MM.1S (cell line): Measurements from ENCODE around the gene PTPN3.

Experiments
- DNase-seq: peaks from one replicate; pipeline ENCODE4 v3.0.0-alpha.2; 2015
- H2AFZ ChIP-seq: fragments of 300-600 bp; sonication (generic); 2 replicates; pipeline ENCODE4 v1.6.0; 2016; ENCODE audit warnings: antibody characterized with exemption, low read length
- H3F3A ChIP-seq: fragments of 300-600 bp; sonication (generic); 2 replicates; pipeline ENCODE4 v1.6.1; 2016; ENCODE audit warnings: mild to moderate bottlenecking, antibody characterized with exemption, low read length, moderate library complexity, mixed read lengths; ENCODE audit not compliant: insufficient read depth
- H3K27ac ChIP-seq: fragments of 300-600 bp; sonication (generic); 2 replicates; pipeline ENCODE4 v1.5.1; 2016; ENCODE audit warnings: mild to moderate bottlenecking, low read length
- H3K27me3 ChIP-seq: fragments of 300-600 bp; sonication (generic); replicated peaks from 2 replicates; pipeline ENCODE4 v1.6.0; 2016; ENCODE audit warnings: low read length; ENCODE audit not compliant: insufficient read depth
- H3K36me3 ChIP-seq: fragments of 300-600 bp; sonication (generic); replicated peaks from 2 replicates; pipeline ENCODE4 v1.6.1; 2016; ENCODE audit warnings: mild to moderate bottlenecking, low read length, mixed read lengths; ENCODE audit not compliant: insufficient read depth
- H3K4me1 ChIP-seq: fragments of 300-600 bp; sonication (generic); 2 replicates; pipeline ENCODE4 v1.6.1; 2016; ENCODE audit warnings: low read length, mixed read lengths
- H3K4me2 ChIP-seq: fragments of 300-600 bp; sonication (generic); 2 replicates; pipeline ENCODE4 v1.6.0; 2016; ENCODE audit warnings: low read depth, low read length
- H3K4me3 ChIP-seq: fragments of 300-600 bp; sonication (generic); 2 replicates; pipeline ENCODE4 v1.5.1; 2016; ENCODE audit warnings: low read length, mixed read lengths
- H3K79me2 ChIP-seq: fragments of 300-600 bp; sonication (generic); 2 replicates; pipeline ENCODE4 v1.6.1; 2016; ENCODE audit warnings: mixed run types, low read length, mixed read lengths
- H3K9ac ChIP-seq: fragments of 300-600 bp; sonication (generic); 2 replicates; pipeline ENCODE4 v1.6.1; 2016; ENCODE audit warnings: low read length, mixed read lengths
- H3K9me2 ChIP-seq: fragments of 300-600 bp; sonication (generic); replicated peaks from 2 replicates; pipeline ENCODE4 v1.6.1; 2016; ENCODE audit warnings: mild to moderate bottlenecking, low read length, mixed read lengths; ENCODE audit not compliant: insufficient read depth
- H3K9me3 ChIP-seq: fragments of 300-600 bp; sonication (generic); replicated peaks from 2 replicates; pipeline ENCODE4 v1.6.1; 2016; ENCODE audit warnings: mild to moderate bottlenecking, low read length, mixed read lengths; ENCODE audit not compliant: insufficient read depth
- H4K20me1 ChIP-seq: fragments of 300-600 bp; sonication (generic); 2 replicates; pipeline ENCODE4 v1.6.1; 2016; ENCODE audit warnings: mild to moderate bottlenecking, low read length, moderate library complexity, mixed read lengths; ENCODE audit not compliant: insufficient read depth
- CTCF ChIP-seq: fragments of 300-600 bp; sonication (generic); IDR thresholded peaks from 2 replicates; pipeline ENCODE4 v1.5.1; 2016; ENCODE audit warnings: antibody characterized with exemption, low read length, mixed read lengths
- EZH2 ChIP-seq: fragments of 300-600 bp; sonication (generic); optimal IDR thresholded peaks from 2 replicates; pipeline ENCODE3; 2017; ENCODE audit warnings: low read depth, mild to moderate bottlenecking, antibody characterized with exemption, low read length, mixed read lengths
- EZH2phosphoT487 ChIP-seq: fragments of 300-600 bp; sonication (generic); IDR thresholded peaks from 2 replicates; pipeline ENCODE4 v1.6.1; 2018; ENCODE audit warnings: antibody characterized with exemption, low read length

PTPN3 gene

GRCh38 chr9:109354190-109354589, 143.9 kb downstream of the PTPN3 start:
- H3K4me3 ChIP-seq, result no peak overlapping the region
- no peaks in the 10 kb centered on the region for H3K79me2 ChIP-seq
- no peaks in the 10 kb centered on the region for H3K4me1 ChIP-seq
- H2AFZ ChIP-seq, result no peak overlapping the region
- no peak for DNase-seq
- no peaks in the 10 kb centered on the region for H3K9me3 ChIP-seq
- no peak overlapping the region for H3K9ac ChIP-seq
- no peaks in the 10 kb centered on the region for H3K9me2 ChIP-seq
- H3K4me2 ChIP-seq, result no peak overlapping the region
- H3K27me3 ChIP-seq, result no peaks in the 10 kb centered on the region
- no peaks in the 10 kb centered on the region for H4K20me1 ChIP-seq
- no peaks in the 10 kb centered on the region for H3K36me3 ChIP-seq
- TF ChIP-seq EZH2phosphoT487, result no peak
- TF ChIP-seq CTCF, result no peak
- TF ChIP-seq EZH2, result no peak
- no peak overlapping the region for H3K27ac ChIP-seq
- H3F3A ChIP-seq, result no peaks in the 10 kb centered on the region

GRCh38 chr9:109351032-109351431, 147.1 kb downstream of the PTPN3 start:
- Histone ChIP-seq H3K36me3 (no peaks in the 10 kb centered on the region), H3K27ac (no peak overlapping the region), H2AFZ (no peak overlapping the region), H4K20me1 (no peaks in the 10 kb centered on the region), H3K9me3 (no peaks in the 10 kb centered on the region), H3F3A (no peaks in the 10 kb centered on the region), H3K27me3 (no peaks in the 10 kb centered on the region), H3K4me3 (no peak overlapping the region), H3K4me1 (no peaks in the 10 kb centered on the region), H3K9ac (no peak overlapping the region), H3K79me2 (no peaks in the 10 kb centered on the region), H3K9me2 (no peaks in the 10 kb centered on the region), H3K4me2 (no peak overlapping the region)
- TF ChIP-seq CTCF (no peak), EZH2phosphoT487 (no peak), EZH2 (no peak)
- DNase-seq, result no peak

- no peak for DNase-seq
- Histone ChIP-seq H3K27me3 (no peaks in the 10 kb centered on the region), H3K9me2 (no peaks in the 10 kb centered on the region), H4K20me1 (no peaks in the 10 kb centered on the region), H3K9ac (no peak overlapping the region), H3K4me1 (no peaks in the 10 kb centered on the region), H3K36me3 (no peaks in the 10 kb centered on the region), H3K4me2 (no peak overlapping the region), H3K27ac (no peak overlapping the region), H3K9me3 (no peaks in the 10 kb centered on the region), H3K4me3 (no peak overlapping the region), H3F3A (no peaks in the 10 kb centered on the region), H2AFZ (no peak overlapping the region), H3K79me2 (no peaks in the 10 kb centered on the region)
- TF ChIP-seq CTCF (no peak), EZH2 (no peak), EZH2phosphoT487 (no peak)
These were observed 148.7 kb downstream of the PTPN3 start for GRCh38 chr9:109349421-109349846.
